HG03571 (cell line): ENCODE data around the gene SPPL3.
A peak's percentile ranks its signal among the peaks of the same experiment; 100 is the strongest.
"Not testable (repeated sequence)": the region's sequence is repeated elsewhere in the genome, so short reads cannot be mapped to it uniquely, and the experiment has no call there.

ENCODE experiments used
- ATAC-seq: cut with Tn5 transposase; IDR thresholded peaks from one replicate; pipeline ENCODE4 v1.9.1; 2021; ENCODE audit not compliant: unreplicated experiment

SPPL3 gene

GRCh38 chr12:120904197-120904773, at the start of gene SPPL3:
TSS of gene SPPL3 (minus strand) at chr12:120904358. CDS start at chr12:120903867, 491 bp downstream.
- peak; percentile 52 for ATAC-seq

- no peak for ATAC-seq
These were observed 46.6 kb upstream of the SPPL3 start for GRCh38 chr12:120950807-120951206.

GRCh38 chr12:120950260-120950799, 46.2 kb upstream of the SPPL3 start:
- not testable (repeated sequence) for ATAC-seq

- not testable (repeated sequence) for ATAC-seq
These were observed 41.4 kb upstream of the SPPL3 start for GRCh38 chr12:120945516-120945915.

- ATAC-seq, result no peak
These were observed 40.6 kb upstream of the SPPL3 start for GRCh38 chr12:120944645-120945217.

- ATAC-seq, result no peak
These were observed 39.3 kb upstream of the SPPL3 start for GRCh38 chr12:120943482-120943881.

- no peak for ATAC-seq
These were observed 37.8 kb upstream of the SPPL3 start for GRCh38 chr12:120941846-120942405.

- no peak for ATAC-seq
These were observed 37.3 kb upstream of the SPPL3 start for GRCh38 chr12:120941412-120941811.

- ATAC-seq, result no peak
These were observed 36.6 kb upstream of the SPPL3 start for GRCh38 chr12:120940799-120941198.

GRCh38 chr12:120940006-120940405, 35.8 kb upstream of the SPPL3 start:
- no peak for ATAC-seq

- ATAC-seq, result no peak
These were observed 35.4 kb upstream of the SPPL3 start for GRCh38 chr12:120939523-120939922.

GRCh38 chr12:120938496-120938895, 34.3 kb upstream of the SPPL3 start:
- ATAC-seq, result no peak

- ATAC-seq, result no peak
These were observed 32.0 kb upstream of the SPPL3 start for GRCh38 chr12:120936197-120936596.

- no peak for ATAC-seq
These were observed 29.6 kb upstream of the SPPL3 start for GRCh38 chr12:120933786-120934185.

GRCh38 chr12:120932956-120933526, 28.9 kb upstream of the SPPL3 start:
- ATAC-seq, result no peak

GRCh38 chr12:120932058-120932457, 27.9 kb upstream of the SPPL3 start:
- no peak for ATAC-seq

GRCh38 chr12:120930032-120930431, 25.9 kb upstream of the SPPL3 start:
- no peak for ATAC-seq

- no peak for ATAC-seq
These were observed 24.9 kb upstream of the SPPL3 start for GRCh38 chr12:120928864-120929652.

- ATAC-seq, result no peak
These were observed 21.8 kb upstream of the SPPL3 start for GRCh38 chr12:120925740-120926563.

GRCh38 chr12:120922279-120922678, 18.1 kb upstream of the SPPL3 start:
- ATAC-seq, result no peak
